Body of pancreas (tissue), 4 donors: ENCODE data around the gene ZBTB16. TPM values are rescaled to one million over a fixed set of nuclear protein-coding genes. Genes with fewer than 3 reads are reported as not detected.
A peak's percentile ranks its signal among the peaks of the same experiment; 100 is the strongest.

Source experiments
- ATAC-seq: fragments of 150-250 bp; one replicate; pipeline ENCODE4 v1.9.1; 2016
- DNase-seq, 4 donors: peaks; one replicate each; pipeline ENCODE4 v3.0.0-alpha.2; 2019
- H3K27ac ChIP-seq, 4 donors: fragments of 200-600 bp; sonication (generic); 1 replicate in 3 of 4; 2 replicates in 1 of 4; pipeline versions ENCODE4 v1.5.1 to v1.6.1; 2016 to 2019; ENCODE audit warnings: mild to moderate bottlenecking in 1 of 4, mixed read lengths in 1 of 4, moderate library complexity in 1 of 4
- H3K27me3 ChIP-seq, 2 donors: fragments of 200-600 bp; sonication (generic); one replicate each; pipeline ENCODE4 v1.6.0; 2016; ENCODE audit warnings: mild to moderate bottlenecking in 1 of 2
- H3K36me3 ChIP-seq, 2 donors: fragments of 200-600 bp; sonication (generic); replicated peaks in 1 of 2; 2 replicates each; pipeline ENCODE4 v1.5.1; 2016; ENCODE audit warnings: low read depth in 2 of 2; ENCODE audit not compliant: insufficient read depth in 1 of 2
- H3K4me1 ChIP-seq: fragments of 200-600 bp; sonication (generic); one replicate; pipeline ENCODE4 v1.6.0; 2016
- H3K4me3 ChIP-seq, 2 donors: fragments of 200-600 bp; sonication (generic); 1 replicate in 1 of 2; 2 replicates in 1 of 2; pipeline ENCODE4 v1.5.1; 2016 to 2019
- H3K9me3 ChIP-seq, 3 donors: fragments of 200-600 bp; sonication (generic); 1 replicate in 2 of 3; 2 replicates in 1 of 3; pipeline ENCODE4 v1.5.1; 2016
- POLR2A ChIP-seq, 3 donors: fragments of 450-650 bp; IDR thresholded peaks; one replicate each; pipeline ENCODE4 v1.6.1; 2016; ENCODE audit warnings: antibody characterized with exemption in 3 of 3, mild to moderate bottlenecking in 2 of 3
- WGBS, 2 donors: methylation state at CpG; one replicate each; pipeline ENCODE4 v1.1.5; 2017; 5-methylcytosine and 5-hydroxymethylcytosine counted together
- intact Hi-C: fragments of 100-400 bp; cut with DNase I; formaldehyde crosslinking; loops from one replicate; pipeline ENCODE4 v1.15.1; 2023
- total RNA-seq, 2 donors: library from RNA; depleted of rRNA; stranded (reverse); fragments of >200 nt; gene quantifications; one replicate each; pipeline ENCODE4 v1.1.0, GENCODE V29; 2016
- TF ChIP-seq, protein P1 (sequence below), 7 experiments: fragments of 450-650 bp in 4 of 7; fragments of 200-600 bp in 3 of 7; sonication (generic) in 3 of 7; IDR thresholded peaks; one replicate each; pipeline ENCODE4 v1.5.1; 2016 to 2019; ENCODE audit warnings: antibody characterized with exemption in 7 of 7

Gene ZBTB16
- total RNA-seq, 2 donors from 2014 or later, result 96.5 to 150 TPM

GRCh38 chr11:114095899-114096298, 36.4 kb downstream of the ZBTB16 start:
- Histone ChIP-seq H3K9me3 (no peaks in the 10 kb centered on the region), H3K36me3 (no peaks in the 10 kb centered on the region), H3K4me3 (no peak overlapping the region), H3K27ac (peak overlapping the region in 2 of 4 donors; percentile 15 to 91), H3K27me3 (no peaks in the 10 kb centered on the region), H3K4me1 (peaks cover 95% of the 10 kb centered on the region)
- ATAC-seq, result no peak
- TF ChIP-seq POLR2A (IDR thresholded peaks at IDR 0.05), result no peak
- TF ChIP-seq, protein P1, sequence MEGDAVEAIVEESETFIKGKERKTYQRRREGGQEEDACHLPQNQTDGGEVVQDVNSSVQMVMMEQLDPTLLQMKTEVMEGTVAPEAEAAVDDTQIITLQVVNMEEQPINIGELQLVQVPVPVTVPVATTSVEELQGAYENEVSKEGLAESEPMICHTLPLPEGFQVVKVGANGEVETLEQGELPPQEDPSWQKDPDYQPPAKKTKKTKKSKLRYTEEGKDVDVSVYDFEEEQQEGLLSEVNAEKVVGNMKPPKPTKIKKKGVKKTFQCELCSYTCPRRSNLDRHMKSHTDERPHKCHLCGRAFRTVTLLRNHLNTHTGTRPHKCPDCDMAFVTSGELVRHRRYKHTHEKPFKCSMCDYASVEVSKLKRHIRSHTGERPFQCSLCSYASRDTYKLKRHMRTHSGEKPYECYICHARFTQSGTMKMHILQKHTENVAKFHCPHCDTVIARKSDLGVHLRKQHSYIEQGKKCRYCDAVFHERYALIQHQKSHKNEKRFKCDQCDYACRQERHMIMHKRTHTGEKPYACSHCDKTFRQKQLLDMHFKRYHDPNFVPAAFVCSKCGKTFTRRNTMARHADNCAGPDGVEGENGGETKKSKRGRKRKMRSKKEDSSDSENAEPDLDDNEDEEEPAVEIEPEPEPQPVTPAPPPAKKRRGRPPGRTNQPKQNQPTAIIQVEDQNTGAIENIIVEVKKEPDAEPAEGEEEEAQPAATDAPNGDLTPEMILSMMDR (IDR thresholded peaks at IDR 0.05), result no peak
- no peak for DNase-seq
- intact Hi-C loops, result loop anchor here (5.0 kb wide), 1 partner anchor 34 kb away; no protein-coding TSS in a partner anchor
- 21 to 27% methylated on average over 3 of the region's 3 CpGs for WGBS, 2 donors

GRCh38 chr11:114097832-114098231, 38.3 kb downstream of the ZBTB16 start:
- H3K36me3 ChIP-seq, result no peaks in the 10 kb centered on the region
- H3K9me3 ChIP-seq, result no peaks in the 10 kb centered on the region
- WGBS, 2 donors, result 61 to 67% methylated on average over 2 of the region's 2 CpGs
- intact Hi-C loops, result loop anchor here (5.0 kb wide), 1 partner anchor 36 kb away; no protein-coding TSS in a partner anchor
- no peaks in the 10 kb centered on the region for H3K27me3 ChIP-seq
- H3K4me1 ChIP-seq, result peaks cover 95% of the 10 kb centered on the region
- DNase-seq (no peak), ATAC-seq (no peak)
- TF ChIP-seq, protein P1 (IDR thresholded peaks at IDR 0.05), result no peak
- TF ChIP-seq POLR2A (IDR thresholded peaks at IDR 0.05), result no peak
- H3K4me3 ChIP-seq, result no peak overlapping the region
- H3K27ac ChIP-seq, result peak overlapping the region; percentile 39 to 91 (median 87)

- H3K36me3 ChIP-seq, result no peaks in the 10 kb centered on the region
- WGBS, 2 donors, result 14 to 19% methylated on average over 3 of the region's 3 CpGs
- intact Hi-C loops, result loop anchor here (5.0 kb wide), 1 partner anchor 37 kb away; no protein-coding TSS in a partner anchor
- DNase-seq (peak; percentile 52 to 86 (median 68)), ATAC-seq (peak; percentile 95)
- H3K27ac ChIP-seq, result peak overlapping the region; percentile 68 to 91 (median 87)
- H3K4me3 ChIP-seq, result no peak overlapping the region
- no peaks in the 10 kb centered on the region for H3K9me3 ChIP-seq
- H3K27me3 ChIP-seq, result no peaks in the 10 kb centered on the region
- peaks cover 95% of the 10 kb centered on the region for H3K4me1 ChIP-seq
- TF ChIP-seq, protein P1 (IDR thresholded peaks at IDR 0.05), result no peak
- TF ChIP-seq POLR2A (IDR thresholded peaks at IDR 0.05), result peak in 2 of 3 donors; percentile 38 to 50
Measured at GRCh38 chr11:114098927-114099326, 39.4 kb downstream of the ZBTB16 start.

DNA sequence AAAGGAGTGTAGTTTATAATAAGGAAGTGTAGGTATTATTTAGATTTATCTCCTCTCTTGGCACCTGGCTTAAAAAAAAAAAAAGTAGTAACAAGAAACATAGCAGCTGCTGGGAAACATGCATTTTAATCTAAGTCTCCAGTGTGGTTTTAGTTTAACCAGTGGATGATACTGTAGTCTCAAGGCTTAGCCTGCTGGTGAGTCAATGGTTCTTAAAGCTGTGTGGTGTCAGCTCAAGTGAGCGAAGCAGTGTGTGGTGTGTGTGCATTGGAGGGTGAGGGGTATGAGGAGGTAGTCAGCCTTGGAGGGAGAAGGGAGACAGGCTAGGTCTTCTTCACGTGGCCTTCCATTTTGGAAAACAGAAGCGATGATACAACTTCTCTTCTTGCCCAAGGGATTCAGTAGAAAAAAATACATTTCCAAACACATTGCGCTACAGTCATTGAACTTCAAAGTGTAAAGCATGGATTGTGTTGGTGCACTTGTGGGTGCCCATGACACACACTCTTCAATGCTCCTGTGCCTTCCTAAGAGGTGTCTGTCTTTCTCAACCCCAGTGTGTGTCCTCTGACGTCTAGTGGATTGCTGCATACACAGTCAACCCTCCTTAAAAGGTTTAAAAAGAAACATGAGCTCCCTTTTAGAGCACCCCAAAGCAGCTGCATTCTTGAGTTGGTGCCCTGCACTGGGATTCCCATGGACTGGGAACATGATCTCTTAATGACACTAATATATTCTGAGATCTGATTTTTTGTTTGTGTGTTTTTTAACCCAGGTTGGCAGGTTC, 40.1 kb downstream of the ZBTB16 start:
- no peaks in the 10 kb centered on the region for H3K27me3 ChIP-seq
- TF ChIP-seq POLR2A (IDR thresholded peaks at IDR 0.05), result peak in 2 of 3 donors; percentile 30 to 47
- TF ChIP-seq, protein P1 (IDR thresholded peaks at IDR 0.05), result peak in 3 of 7 experiments; percentile 14 to 29 (median 16)
- no peaks in the 10 kb centered on the region for H3K9me3 ChIP-seq
- WGBS, 2 donors, result 30 to 37% methylated on average over 5 of the region's 5 CpGs
- no peaks in the 10 kb centered on the region for H3K36me3 ChIP-seq
- peak; percentile 43 to 72 (median 64) for DNase-seq
- intact Hi-C loops, result loop anchor here (5.0 kb wide), 1 partner anchor 37 kb away; no protein-coding TSS in a partner anchor
- peak overlapping the region; percentile 86 to 91 (median 88) for H3K27ac ChIP-seq
- no peak overlapping the region for H3K4me3 ChIP-seq
- peak; percentile 80 for ATAC-seq
- H3K4me1 ChIP-seq, result peaks cover 96% of the 10 kb centered on the region
